ENCODE measurements around the gene TFF3. TPM values are rescaled to one million over a fixed set of nuclear protein-coding genes. Genes with fewer than 3 reads are reported as not detected.
"Not testable (repeated sequence)": the region's sequence is repeated elsewhere in the genome, so short reads cannot be mapped to it uniquely, and the experiment has no call there.

Gene TFF3
- total RNA-seq, 5 donors from 2014 or later (not counting 1 experiment from before 2014, with no cell fraction given), result 1.3 to 1.7 TPM; not detected in 3

GRCh38 chr21:42295845-42296244 lies 19.4 kb downstream of the TFF3 start:
- Mint-ChIP-seq H3K27ac (peak overlapping the region in 1 of 2 donors; percentile 48), H3K9me3 (no peaks in the 10 kb centered on the region), H3K36me3 (peaks cover 35% of the 10 kb centered on the region), H3K4me3 (no peak overlapping the region), H3K4me1 (peaks cover 4 to 10% (median 8%) of the 10 kb centered on the region in 3 donors), H3K27me3 (no peaks in the 10 kb centered on the region)
- ChIA-PET POLR2A (interaction anchor here in 1 of 2 donors (0.6 kb wide), 1 partner anchor 22 kb away, joined by 3 read pairs; no protein-coding TSS in a partner anchor), CTCF (no interaction called here)
- ATAC-seq (replicated peaks in 1 of 4) (no peak), DNase-seq (no peak)
- Histone ChIP-seq H3K4me1 (ENCODE audit: control insufficient read depth in 1 of 2, extremely low read depth in 1 of 2, insufficient read depth in 2 of 2, low read length in 2 of 2) (peaks cover 3 to 9% of the 10 kb centered on the region in 2 experiments), H3K4me3 (ENCODE audit: control insufficient read depth in 1 of 2, extremely low read depth in 1 of 2, low read length in 1 of 2) (no peak overlapping the region), H3K27ac (ENCODE audit: low read length) (no peak overlapping the region), H3K36me3 (ENCODE audit: control insufficient read depth in 2 of 2, extremely low read depth in 1 of 2, insufficient read depth in 1 of 2, low read length in 1 of 2) (peaks cover 17 to 30% of the 10 kb centered on the region in 2 donors), H3K9me3 (no peaks in the 10 kb centered on the region), H3K27me3 (replicated peaks in 1 of 2; ENCODE audit: control insufficient read depth in 2 of 2, extremely low read depth in 1 of 2, insufficient read depth in 2 of 2, low read length in 1 of 2) (no peaks in the 10 kb centered on the region)
- 92% methylated on average over 14 of the region's 15 CpGs for WGBS (ENCODE audit: insufficient coverage)

GRCh38 chr21:42294273-42294880 lies 20.8 kb downstream of the TFF3 start:
- WGBS (ENCODE audit: insufficient coverage), result 97% methylated on average over 21 of the region's 22 CpGs
- Mint-ChIP-seq H3K4me3 (no peak overlapping the region), H3K27ac (no peak overlapping the region), H3K36me3 (peaks cover 42% of the 10 kb centered on the region), H3K4me1 (peaks cover 4 to 6% (median 5%) of the 10 kb centered on the region in 3 donors), H3K27me3 (no peaks in the 10 kb centered on the region), H3K9me3 (no peaks in the 10 kb centered on the region)
- Histone ChIP-seq H3K36me3 (ENCODE audit: control insufficient read depth in 2 of 2, extremely low read depth in 1 of 2, insufficient read depth in 1 of 2, low read length in 1 of 2) (peaks cover 22 to 42% of the 10 kb centered on the region in 2 donors), H3K9me3 (no peaks in the 10 kb centered on the region), H3K4me1 (ENCODE audit: control insufficient read depth in 1 of 2, extremely low read depth in 1 of 2, insufficient read depth in 2 of 2, low read length in 2 of 2) (peaks cover 0 to 3% of the 10 kb centered on the region in 2 experiments), H3K27ac (ENCODE audit: low read length) (no peak overlapping the region), H3K27me3 (replicated peaks in 1 of 2; ENCODE audit: control insufficient read depth in 2 of 2, extremely low read depth in 1 of 2, insufficient read depth in 2 of 2, low read length in 1 of 2) (no peaks in the 10 kb centered on the region), H3K4me3 (ENCODE audit: control insufficient read depth in 1 of 2, extremely low read depth in 1 of 2, low read length in 1 of 2) (no peak overlapping the region)
- ChIA-PET POLR2A (no interaction called here), CTCF (interaction anchor here in 1 of 2 donors (0.6 kb wide), 1 partner anchor 160 kb away, joined by 3 read pairs; no protein-coding TSS in a partner anchor)
- no peak for DNase-seq
- no peak for ATAC-seq (replicated peaks in 1 of 4)

- H3K4me3 ChIP-seq (ENCODE audit: control insufficient read depth in 1 of 2, extremely low read depth in 1 of 2, low read length in 1 of 2), result no peak overlapping the region
- H3K27me3 ChIP-seq (replicated peaks in 1 of 2; ENCODE audit: control insufficient read depth in 2 of 2, extremely low read depth in 1 of 2, insufficient read depth in 2 of 2, low read length in 1 of 2), result no peaks in the 10 kb centered on the region
- 93% methylated on average over 10 of the region's 17 CpGs for WGBS (ENCODE audit: insufficient coverage)
- peaks cover 28 to 48% of the 10 kb centered on the region in 2 donors for H3K36me3 ChIP-seq (ENCODE audit: control insufficient read depth in 2 of 2, extremely low read depth in 1 of 2, insufficient read depth in 1 of 2, low read length in 1 of 2)
- peaks cover 48% of the 10 kb centered on the region for H3K36me3 Mint-ChIP-seq
- ChIA-PET CTCF (no interaction called here), POLR2A (no interaction called here)
- H3K4me3 Mint-ChIP-seq, result no peak overlapping the region
- H3K9me3 Mint-ChIP-seq, result no peaks in the 10 kb centered on the region
- H3K27ac Mint-ChIP-seq, result no peak overlapping the region
- ATAC-seq (replicated peaks in 1 of 4) (no peak), DNase-seq (no peak)
- H3K27ac ChIP-seq (ENCODE audit: low read length), result no peak overlapping the region
- H3K9me3 ChIP-seq, result no peaks in the 10 kb centered on the region
- H3K27me3 Mint-ChIP-seq, result no peaks in the 10 kb centered on the region
- H3K4me1 Mint-ChIP-seq, result peaks cover 0 to 4% (median under 1%) of the 10 kb centered on the region in 3 donors
- no peaks in the 10 kb centered on the region for H3K4me1 ChIP-seq (ENCODE audit: control insufficient read depth in 1 of 2, extremely low read depth in 1 of 2, insufficient read depth in 2 of 2, low read length in 2 of 2)
These were observed 21.4 kb downstream of the TFF3 start for GRCh38 chr21:42293649-42294272.

- H3K27me3 Mint-ChIP-seq; H3K4me1 Mint-ChIP-seq; H3K4me1 ChIP-seq (ENCODE audit: control insufficient read depth in 1 of 2, extremely low read depth in 1 of 2, insufficient read depth in 2 of 2, low read length in 2 of 2); ATAC-seq (replicated peaks in 1 of 4); CTCF ChIA-PET; H3K9me3 Mint-ChIP-seq; H3K27ac Mint-ChIP-seq; POLR2A ChIA-PET; H3K9me3 ChIP-seq; DNase-seq; H3K27me3 ChIP-seq (replicated peaks in 1 of 2; ENCODE audit: control insufficient read depth in 2 of 2, extremely low read depth in 1 of 2, insufficient read depth in 2 of 2, low read length in 1 of 2); H3K27ac ChIP-seq (ENCODE audit: low read length); H3K4me3 Mint-ChIP-seq; H3K4me3 ChIP-seq (ENCODE audit: control insufficient read depth in 1 of 2, extremely low read depth in 1 of 2, low read length in 1 of 2): not testable (repeated sequence)
- H3K36me3 ChIP-seq (ENCODE audit: control insufficient read depth in 2 of 2, extremely low read depth in 1 of 2, insufficient read depth in 1 of 2, low read length in 1 of 2), result peaks cover 33 to 55% of the 10 kb centered on the region in 2 donors
- H3K36me3 Mint-ChIP-seq, result peaks cover 59% of the 10 kb centered on the region
- 100% methylated on average over 4 of the region's 4 CpGs for WGBS (ENCODE audit: insufficient coverage)
These were observed 22.6 kb downstream of the TFF3 start for GRCh38 chr21:42292563-42293142.

- ATAC-seq (replicated peaks in 1 of 4) (peak in 1 of 4 experiments; percentile 25), DNase-seq (no peak)
- no peaks in the 10 kb centered on the region for H3K27me3 ChIP-seq (replicated peaks in 1 of 2; ENCODE audit: control insufficient read depth in 2 of 2, extremely low read depth in 1 of 2, insufficient read depth in 2 of 2, low read length in 1 of 2)
- H3K9me3 ChIP-seq, result no peaks in the 10 kb centered on the region
- peaks cover 33 to 60% of the 10 kb centered on the region in 2 donors for H3K36me3 ChIP-seq (ENCODE audit: control insufficient read depth in 2 of 2, extremely low read depth in 1 of 2, insufficient read depth in 1 of 2, low read length in 1 of 2)
- H3K4me1 ChIP-seq (ENCODE audit: control insufficient read depth in 1 of 2, extremely low read depth in 1 of 2, insufficient read depth in 2 of 2, low read length in 2 of 2), result no peaks in the 10 kb centered on the region
- no peak overlapping the region for H3K27ac Mint-ChIP-seq
- POLR2A ChIA-PET, result no interaction called here
- peaks cover 59% of the 10 kb centered on the region for H3K36me3 Mint-ChIP-seq
- no peak overlapping the region for H3K4me3 Mint-ChIP-seq
- no peak overlapping the region for H3K27ac ChIP-seq (ENCODE audit: low read length)
- 95% methylated on average over 20 of the region's 22 CpGs for WGBS (ENCODE audit: insufficient coverage)
- H3K4me1 Mint-ChIP-seq, result peaks cover 0 to 4% (median 0%) of the 10 kb centered on the region in 3 donors
- no peak overlapping the region for H3K4me3 ChIP-seq (ENCODE audit: control insufficient read depth in 1 of 2, extremely low read depth in 1 of 2, low read length in 1 of 2)
- H3K27me3 Mint-ChIP-seq, result no peaks in the 10 kb centered on the region
- CTCF ChIA-PET, result no interaction called here
- H3K9me3 Mint-ChIP-seq, result no peaks in the 10 kb centered on the region
These were observed 23.3 kb downstream of the TFF3 start for GRCh38 chr21:42291751-42292562.

- WGBS (ENCODE audit: insufficient coverage), result 97% methylated on average over 35 of the region's 35 CpGs
- Histone ChIP-seq H3K9me3 (no peaks in the 10 kb centered on the region), H3K4me1 (ENCODE audit: control insufficient read depth in 1 of 2, extremely low read depth in 1 of 2, insufficient read depth in 2 of 2, low read length in 2 of 2) (no peaks in the 10 kb centered on the region), H3K4me3 (ENCODE audit: control insufficient read depth in 1 of 2, extremely low read depth in 1 of 2, low read length in 1 of 2) (no peak overlapping the region), H3K36me3 (ENCODE audit: control insufficient read depth in 2 of 2, extremely low read depth in 1 of 2, insufficient read depth in 1 of 2, low read length in 1 of 2) (peaks cover 38 to 67% of the 10 kb centered on the region in 2 donors), H3K27me3 (replicated peaks in 1 of 2; ENCODE audit: control insufficient read depth in 2 of 2, extremely low read depth in 1 of 2, insufficient read depth in 2 of 2, low read length in 1 of 2) (no peaks in the 10 kb centered on the region), H3K27ac (ENCODE audit: low read length) (no peak overlapping the region)
- ATAC-seq (replicated peaks in 1 of 4), result peak in 1 of 4 experiments; percentile 2
- peaks cover 59% of the 10 kb centered on the region for H3K36me3 Mint-ChIP-seq
- H3K9me3 Mint-ChIP-seq, result no peaks in the 10 kb centered on the region
- POLR2A ChIA-PET, result no interaction called here
- H3K4me3 Mint-ChIP-seq, result no peak overlapping the region
- DNase-seq, result no peak
- peaks cover 0 to 4% (median 0%) of the 10 kb centered on the region in 3 donors for H3K4me1 Mint-ChIP-seq
- no peak overlapping the region for H3K27ac Mint-ChIP-seq
- CTCF ChIA-PET, result no interaction called here
- no peaks in the 10 kb centered on the region for H3K27me3 Mint-ChIP-seq
These were observed 24.0 kb downstream of the TFF3 start for GRCh38 chr21:42291003-42291750.

Data from T-cell (primary cell).